ENCODE measurements around the gene SRD5A3. TPM values are rescaled to one million over a fixed set of nuclear protein-coding genes. Genes with fewer than 3 reads are reported as not detected.

Gene SRD5A3
- total and polyA plus RNA-seq, 10 of the 15 experiments (the other 5 are each of a cell fraction or from before 2014, with no cell fraction given): 1.6 to 20.4 (median 6.1) TPM

GRCh38 chr4:55354648-55355047, 8.6 kb downstream of the SRD5A3 start (continued):
- TF ChIP-seq NKRF (conservative IDR thresholded peaks at IDR 0.05) (no peak), JUND (IDR thresholded peaks at IDR 0.05; ENCODE audit: low read depth, low read length) (no peak), HCFC1 (IDR thresholded peaks at IDR 0.05; ENCODE audit: low read length) (no peak), MAX (IDR thresholded peaks at IDR 0.05; ENCODE audit: low read depth, low read length) (no peak), NFXL1 (IDR thresholded peaks at IDR 0.05; ENCODE audit: borderline replicate concordance) (no peak)

- H3K79me2 ChIP-seq (ENCODE audit: control insufficient read depth, insufficient read depth, low read length): no peaks in the 10 kb centered on the region
- H3K4me3 ChIP-seq: no peak overlapping the region
- no peaks in the 10 kb centered on the region for H3K36me3 ChIP-seq (ENCODE audit: control insufficient read depth in 2 of 2, insufficient read depth in 2 of 2, low read length in 1 of 2)
- H3K4me2 ChIP-seq (ENCODE audit: control insufficient read depth, insufficient read depth): no peak overlapping the region
- in situ Hi-C loops (cut with MboI): no loop called here
- H3K9ac ChIP-seq (ENCODE audit: control insufficient read depth, insufficient read depth, low read length): no peak overlapping the region
- H3K27ac ChIP-seq (ENCODE audit: control insufficient read depth, insufficient read depth): no peak overlapping the region
- H3K4me1 ChIP-seq (ENCODE audit: control insufficient read depth, insufficient read depth, low read length): peaks cover 11% of the 10 kb centered on the region; the same call in 1 of the 2 replicates
- ChIA-PET CTCF (interaction anchor here (1.3 kb wide), 1 partner anchor 43 kb away, joined by 4 read pairs; no protein-coding TSS in a partner anchor), POLR2A (no interaction called here), SMC1A (ENCODE audit: uncharacterized antibody, unreplicated experiment) (no interaction called here), RAD21 (ENCODE audit: unreplicated experiment) (interaction anchor here (0.6 kb wide), 1 partner anchor 287 kb away, joined by 5 read pairs; no protein-coding TSS in a partner anchor)
- no peaks in the 10 kb centered on the region; the same call in 2 of the 3 replicates for H3K9me3 ChIP-seq (replicated peaks; ENCODE audit: control insufficient read depth, insufficient read depth, low read length)
- intact Hi-C loops (cut with micrococcal nuclease; ENCODE audit: unreplicated experiment): no loop called here
- H4K20me1 ChIP-seq (ENCODE audit: control insufficient read depth, insufficient read depth): no peaks in the 10 kb centered on the region
- BruUV-seq (replicated peaks): no TSS peak
- 65% methylated on average over 6 of the region's 6 CpGs for WGBS (ENCODE audit: insufficient coverage, insufficient replicate concordance, low lambda C conversion rate, missing lambda C conversion rate)
- no peaks in the 10 kb centered on the region for H3K27me3 ChIP-seq (replicated peaks in 1 of 2; ENCODE audit: control insufficient read depth in 2 of 2, insufficient read depth in 2 of 2, low read length in 1 of 2)
- ATAC-seq (no peak), DNase-seq (ENCODE audit: low read depth, low spot score) (no peak), FAIRE-seq (no peak)
- H2AFZ ChIP-seq (ENCODE audit: control insufficient read depth, low read depth, low read length): no peak overlapping the region
- TF ChIP-seq SMC3 (IDR thresholded peaks at IDR 0.05; ENCODE audit: borderline replicate concordance, low read length) (no peak), CTCF (IDR thresholded peaks at IDR 0.05 in 2 of 3, conservative IDR thresholded peaks at IDR 0.05 in 1 of 3; ENCODE audit: control insufficient read depth in 2 of 3, extremely low read depth in 1 of 3, insufficient read depth in 1 of 3, low read depth in 3 of 3, low read length in 3 of 3) (no peak), NFIC (IDR thresholded peaks at IDR 0.05; ENCODE audit: low read depth, low read length) (no peak), HDAC6 (IDR thresholded peaks at IDR 0.05; ENCODE audit: unreplicated experiment) (no peak), YY1 (IDR thresholded peaks at IDR 0.05; ENCODE audit: low read depth, low read length) (no peak), RFX5 (IDR thresholded peaks at IDR 0.05; ENCODE audit: low read depth, low read length) (no peak), FOXK2 (IDR thresholded peaks at IDR 0.05) (no peak), JUNB (IDR thresholded peaks at IDR 0.05) (no peak), E4F1 (IDR thresholded peaks at IDR 0.05; ENCODE audit: borderline replicate concordance, partially characterized antibody) (no peak), NR2C1 (IDR thresholded peaks at IDR 0.05) (no peak), NR2F1 (conservative IDR thresholded peaks at IDR 0.05) (no peak), RAD51 (IDR thresholded peaks at IDR 0.05) (no peak)
Measured at GRCh38 chr4:55355555-55355954, 9.5 kb downstream of the SRD5A3 start.

All from GM12878 (cell line).